ENCODE data around the gene MYPOP. TPM values are rescaled to one million over a fixed set of nuclear protein-coding genes. Genes with fewer than 3 reads are reported as not detected.

The MYPOP gene
- polyA plus RNA-seq, 3 donors, result 0.08 to 5.9 (median 0.39) TPM

DNA sequence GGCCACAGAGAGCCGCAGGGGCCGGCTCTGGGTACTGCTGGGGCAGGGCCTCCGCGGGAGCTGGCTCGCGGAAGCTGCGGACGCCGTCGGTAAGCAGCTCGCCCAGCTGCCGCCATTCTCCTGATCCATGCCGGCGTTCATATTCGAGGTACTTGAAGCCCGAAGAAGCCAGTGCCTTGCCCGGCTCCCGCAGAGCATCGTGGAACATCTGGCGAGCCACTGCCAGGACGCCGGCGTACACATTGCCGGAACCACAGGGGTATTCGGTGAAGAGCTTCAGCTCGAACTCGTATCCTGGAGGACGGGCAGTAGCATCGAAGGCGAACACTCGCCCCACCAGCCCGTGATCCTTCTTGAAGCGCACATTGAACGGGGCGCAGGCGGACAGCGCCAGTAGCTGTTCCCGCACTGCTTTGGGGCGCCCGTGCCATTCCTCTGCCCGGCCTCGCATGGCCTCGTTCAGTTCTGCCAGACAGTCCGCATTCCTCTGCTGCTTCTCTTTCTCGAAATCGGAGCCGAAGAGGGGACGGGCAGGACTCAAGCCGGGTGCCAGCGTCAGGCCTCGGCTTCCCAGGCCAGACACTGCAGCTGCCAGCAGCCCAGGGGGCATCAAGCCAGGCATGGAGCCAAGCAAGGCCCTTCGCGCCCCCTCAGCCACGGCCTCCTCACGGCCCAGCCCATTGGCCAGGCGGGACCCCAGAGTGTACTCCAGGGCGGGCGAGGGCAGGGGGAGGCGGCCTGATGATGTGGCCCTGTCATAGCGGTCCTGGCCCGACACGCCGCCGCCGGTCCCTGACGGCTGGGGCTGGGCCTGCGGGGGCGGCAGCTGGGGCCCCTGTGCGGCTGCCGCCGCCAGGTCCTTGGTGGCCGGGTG lies 17.5 kb downstream of the MYPOP start:
- Mint-ChIP-seq H3K4me1 (peaks cover 19% of the 10 kb centered on the region), H3K27ac (peak overlapping the region in 1 of 7 donors; percentile 57), H3K27me3 (ENCODE audit: low read depth in 3 of 3) (peaks cover 6 to 11% (median 9%) of the 10 kb centered on the region in 3 donors), H3K4me3 (peak overlapping the region; percentile 46 to 51), H3K36me3 (peaks cover 0 to 3% of the 10 kb centered on the region in 2 donors), H3K9me3 (peaks cover 0 to 3% (median 0%) of the 10 kb centered on the region in 7 donors)
- peaks cover 0 to 16% of the 10 kb centered on the region in 2 donors for H3K27me3 ChIP-seq (ENCODE audit: control insufficient read depth in 2 of 2, insufficient read depth in 2 of 2, low read length in 2 of 2)
- peaks cover 13% of the 10 kb centered on the region for H3K79me2 ChIP-seq (ENCODE audit: insufficient read depth, low read length)
- H4K20me1 ChIP-seq (ENCODE audit: insufficient read depth, low read length), result peaks cover 29% of the 10 kb centered on the region
- peaks cover 30 to 42% of the 10 kb centered on the region in 2 donors for H3K4me1 ChIP-seq (ENCODE audit: control insufficient read depth in 1 of 2, insufficient read depth in 2 of 2, low read length in 2 of 2)
- no peaks in the 10 kb centered on the region for H3K9me3 ChIP-seq (replicated peaks in 1 of 2; ENCODE audit: control insufficient read depth in 1 of 2, insufficient read depth in 1 of 2, low read length in 2 of 2)
- peak overlapping the region; percentile 63 to 89 (median 83) for H3K4me3 ChIP-seq (replicated peaks in 1 of 3; ENCODE audit: low read depth in 2 of 3, low read length in 3 of 3)
- no peak for DNase-seq
- H2AFZ ChIP-seq (ENCODE audit: insufficient read depth, low read depth, low read length, poor library complexity, severe bottlenecking), result peak overlapping the region; percentile 99
- WGBS (ENCODE audit: insufficient coverage), result 74% methylated on average over 72 of the region's 72 CpGs
- peak overlapping the region; percentile 78 for H3K9ac ChIP-seq (ENCODE audit: insufficient read depth, low read length, poor library complexity, severe bottlenecking)
- peak overlapping the region; percentile 100 for H3K4me2 ChIP-seq (replicated peaks; ENCODE audit: extremely low read depth, low read length, poor library complexity, severe bottlenecking)
- H3K36me3 ChIP-seq (replicated peaks in 1 of 2; ENCODE audit: control insufficient read depth in 1 of 2, insufficient read depth in 2 of 2, low read length in 2 of 2), result peaks cover under 1 to 2% of the 10 kb centered on the region in 2 donors
- intact Hi-C loops (cut with micrococcal nuclease), result loop anchor here (5.0 kb wide), 2 partner anchors 68 to 153 kb away; partner anchors contain the start of genes RSPH6A (in 2 of the 2), FBXO46 (in 1 of the 2) and MEIOSIN (in 1 of the 2)
- peak overlapping the region in 1 of 2 donors; percentile 68 for H3K27ac ChIP-seq (ENCODE audit: low read depth in 1 of 2, low read length in 2 of 2)
- TF ChIP-seq, protein P1, sequence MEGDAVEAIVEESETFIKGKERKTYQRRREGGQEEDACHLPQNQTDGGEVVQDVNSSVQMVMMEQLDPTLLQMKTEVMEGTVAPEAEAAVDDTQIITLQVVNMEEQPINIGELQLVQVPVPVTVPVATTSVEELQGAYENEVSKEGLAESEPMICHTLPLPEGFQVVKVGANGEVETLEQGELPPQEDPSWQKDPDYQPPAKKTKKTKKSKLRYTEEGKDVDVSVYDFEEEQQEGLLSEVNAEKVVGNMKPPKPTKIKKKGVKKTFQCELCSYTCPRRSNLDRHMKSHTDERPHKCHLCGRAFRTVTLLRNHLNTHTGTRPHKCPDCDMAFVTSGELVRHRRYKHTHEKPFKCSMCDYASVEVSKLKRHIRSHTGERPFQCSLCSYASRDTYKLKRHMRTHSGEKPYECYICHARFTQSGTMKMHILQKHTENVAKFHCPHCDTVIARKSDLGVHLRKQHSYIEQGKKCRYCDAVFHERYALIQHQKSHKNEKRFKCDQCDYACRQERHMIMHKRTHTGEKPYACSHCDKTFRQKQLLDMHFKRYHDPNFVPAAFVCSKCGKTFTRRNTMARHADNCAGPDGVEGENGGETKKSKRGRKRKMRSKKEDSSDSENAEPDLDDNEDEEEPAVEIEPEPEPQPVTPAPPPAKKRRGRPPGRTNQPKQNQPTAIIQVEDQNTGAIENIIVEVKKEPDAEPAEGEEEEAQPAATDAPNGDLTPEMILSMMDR (IDR thresholded peaks at IDR 0.05), result no peak

DNA sequence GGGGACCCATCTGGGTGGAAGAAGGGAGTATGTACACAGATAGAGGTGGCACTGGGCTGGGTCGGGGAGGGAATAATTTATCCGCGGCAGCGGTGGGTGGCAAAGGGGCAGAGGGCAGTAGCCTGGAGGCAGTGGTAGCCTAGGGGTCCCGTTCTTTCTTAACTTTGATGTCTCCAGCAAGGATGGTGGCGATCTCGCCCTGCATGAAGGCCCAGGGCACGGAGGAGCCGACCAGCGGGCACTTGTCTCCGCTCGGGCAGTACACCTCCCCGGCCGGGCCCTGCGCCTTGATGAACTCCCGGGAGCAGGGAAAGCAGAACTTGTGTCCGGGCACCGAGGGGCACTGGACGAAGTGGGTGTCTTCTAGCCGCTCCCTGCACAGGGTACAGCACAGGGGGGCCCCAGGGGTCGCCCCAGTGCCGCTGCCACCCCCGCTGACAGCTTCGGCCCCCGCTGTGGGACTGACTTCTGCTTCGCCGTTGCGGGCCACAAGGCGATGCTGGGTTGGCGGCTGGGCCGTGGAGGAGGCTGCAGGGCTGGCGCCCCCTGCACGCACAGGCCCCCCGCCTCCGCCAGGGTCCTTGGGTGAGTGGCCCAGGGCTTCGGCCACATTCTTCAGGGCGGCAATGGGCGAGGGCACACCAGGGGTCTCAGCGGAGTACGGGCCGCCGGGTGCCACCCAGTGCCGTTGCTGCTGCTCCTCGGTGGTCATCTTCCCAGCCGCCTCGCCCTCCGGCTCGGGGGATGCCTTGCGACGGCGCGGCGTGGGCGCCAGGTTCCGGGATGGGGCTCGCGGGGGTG lies 18.3 kb downstream of the MYPOP start:
- Mint-ChIP-seq H3K9me3 (peaks cover 0 to 3% (median 0%) of the 10 kb centered on the region in 7 donors), H3K27me3 (ENCODE audit: low read depth in 3 of 3) (peaks cover 10 to 18% (median 14%) of the 10 kb centered on the region in 3 donors), H3K27ac (peak overlapping the region in 2 of 7 donors; percentile 53 to 68), H3K4me1 (peaks cover 19% of the 10 kb centered on the region), H3K36me3 (no peaks in the 10 kb centered on the region), H3K4me3 (no peak overlapping the region)
- no peak for DNase-seq
- no peak overlapping the region for H3K4me2 ChIP-seq (replicated peaks; ENCODE audit: extremely low read depth, low read length, poor library complexity, severe bottlenecking)
- H2AFZ ChIP-seq (ENCODE audit: insufficient read depth, low read depth, low read length, poor library complexity, severe bottlenecking), result no peak overlapping the region
- no peak overlapping the region for H3K27ac ChIP-seq (ENCODE audit: low read depth in 1 of 2, low read length in 2 of 2)
- TF ChIP-seq, protein P1 (IDR thresholded peaks at IDR 0.05), result no peak
- peaks cover 13% of the 10 kb centered on the region for H3K79me2 ChIP-seq (ENCODE audit: insufficient read depth, low read length)
- H3K9ac ChIP-seq (ENCODE audit: insufficient read depth, low read length, poor library complexity, severe bottlenecking), result no peak overlapping the region
- peaks cover 0 to 23% of the 10 kb centered on the region in 2 donors for H3K27me3 ChIP-seq (ENCODE audit: control insufficient read depth in 2 of 2, insufficient read depth in 2 of 2, low read length in 2 of 2)
- intact Hi-C loops (cut with micrococcal nuclease), result loop anchor here (5.0 kb wide), 1 partner anchor 67 kb away; the partner anchor contains the start of gene RSPH6A (in 2 of the 2)
- peaks cover 29% of the 10 kb centered on the region for H4K20me1 ChIP-seq (ENCODE audit: insufficient read depth, low read length)
- peaks cover 30 to 42% of the 10 kb centered on the region in 2 donors for H3K4me1 ChIP-seq (ENCODE audit: control insufficient read depth in 1 of 2, insufficient read depth in 2 of 2, low read length in 2 of 2)
- no peaks in the 10 kb centered on the region for H3K9me3 ChIP-seq (replicated peaks in 1 of 2; ENCODE audit: control insufficient read depth in 1 of 2, insufficient read depth in 1 of 2, low read length in 2 of 2)
- 94% methylated on average over 55 of the region's 57 CpGs for WGBS (ENCODE audit: insufficient coverage)
- no peak overlapping the region for H3K4me3 ChIP-seq (replicated peaks in 1 of 3; ENCODE audit: low read depth in 2 of 3, low read length in 3 of 3)
- H3K36me3 ChIP-seq (replicated peaks in 1 of 2; ENCODE audit: control insufficient read depth in 1 of 2, insufficient read depth in 2 of 2, low read length in 2 of 2), result no peaks in the 10 kb centered on the region

All from CD14-positive monocyte (primary cell).